GM21515 (cell line): ENCODE results near the gene ZMYM5.
"Not testable (repeated sequence)": the region's sequence is repeated elsewhere in the genome, so short reads cannot be mapped to it uniquely, and the experiment has no call there.

Source experiments
- ATAC-seq: cut with Tn5 transposase; IDR thresholded peaks from one replicate; pipeline ENCODE4 v1.9.1; 2021; ENCODE audit not compliant: unreplicated experiment

ZMYM5 gene

DNA sequence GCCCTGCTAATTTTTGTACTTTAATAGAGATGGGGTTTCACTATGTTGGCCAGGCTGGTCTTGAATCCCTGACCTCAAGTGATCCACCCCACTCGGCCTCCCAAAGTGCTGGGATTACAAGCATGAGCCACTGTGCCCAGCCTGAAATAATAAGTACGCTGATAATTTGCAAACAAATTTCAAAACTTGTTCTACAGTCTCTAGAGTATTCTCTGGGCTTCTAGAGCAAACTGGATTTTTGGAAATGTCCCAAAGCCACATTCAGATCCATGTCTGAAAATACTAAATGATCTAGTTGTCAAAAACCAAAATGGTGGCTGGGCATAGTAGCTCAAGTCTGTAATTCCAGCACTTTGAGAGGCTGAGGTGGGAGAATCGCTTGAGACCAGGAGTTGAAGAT is 40.8 kb downstream of the ZMYM5 start:
- ATAC-seq = no peak

DNA sequence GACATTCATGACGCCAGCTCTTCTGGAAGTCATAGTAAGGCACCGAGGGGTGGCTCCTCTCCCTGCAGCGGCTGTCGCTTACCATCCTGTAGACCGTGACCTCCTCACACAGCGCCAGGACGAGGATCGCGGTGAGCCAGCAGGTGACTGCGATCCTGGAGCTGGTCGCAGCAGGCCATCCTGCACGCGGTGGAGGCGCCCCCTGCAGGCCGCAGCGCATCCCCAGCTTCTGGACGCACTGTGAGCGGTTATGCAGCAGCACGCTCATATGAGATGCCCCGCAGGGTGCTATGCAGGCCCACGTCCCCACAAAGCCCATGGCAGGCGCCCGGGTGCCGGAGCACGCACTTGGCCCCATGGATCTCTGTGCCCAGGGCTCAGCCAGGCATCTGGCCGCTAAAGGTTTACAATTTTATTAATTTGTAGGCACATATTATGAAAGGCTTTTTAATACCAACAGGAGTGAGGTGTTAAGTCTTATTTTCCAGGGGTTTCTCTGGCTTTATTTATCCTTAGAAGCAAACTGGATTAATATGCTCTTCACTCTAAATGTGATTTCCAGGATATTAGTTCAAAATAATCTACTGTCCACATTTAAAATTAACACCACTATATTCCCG is 45.1 kb downstream of the ZMYM5 start:
- no peak for ATAC-seq

- ATAC-seq = no peak
These were observed 45.8 kb downstream of the ZMYM5 start for GRCh38 chr13:19817510-19818158.

- ATAC-seq = no peak
These were observed 46.3 kb downstream of the ZMYM5 start for GRCh38 chr13:19817106-19817505.

GRCh38 chr13:19815842-19816241 is 47.6 kb downstream of the ZMYM5 start:
- ATAC-seq = not testable (repeated sequence)

- ATAC-seq = no peak
These were observed 52.2 kb downstream of the ZMYM5 start for GRCh38 chr13:19810996-19811881.

GRCh38 chr13:19810151-19810550 is 53.3 kb downstream of the ZMYM5 start:
- ATAC-seq = no peak

DNA sequence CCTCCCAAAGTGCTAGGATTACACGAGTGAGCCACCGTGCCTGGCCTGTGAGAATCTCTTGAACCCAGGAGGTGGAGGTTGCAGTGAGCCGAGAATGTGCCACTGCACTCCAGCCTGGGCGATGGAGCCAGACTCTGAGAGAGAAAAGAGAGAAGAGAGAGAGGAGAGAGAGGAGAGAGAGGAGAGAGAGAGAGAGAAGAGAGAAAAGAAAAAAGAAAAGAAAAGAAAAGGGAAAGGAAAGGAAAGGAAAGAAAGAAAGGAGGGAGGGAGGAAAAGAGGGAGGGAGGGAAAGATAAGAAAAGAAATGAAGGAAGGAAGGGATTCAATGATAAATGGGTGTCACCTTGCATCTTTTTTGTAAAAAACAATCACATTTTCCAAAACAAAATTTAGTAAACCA is 57.7 kb downstream of the ZMYM5 start:
- ATAC-seq = no peak

DNA sequence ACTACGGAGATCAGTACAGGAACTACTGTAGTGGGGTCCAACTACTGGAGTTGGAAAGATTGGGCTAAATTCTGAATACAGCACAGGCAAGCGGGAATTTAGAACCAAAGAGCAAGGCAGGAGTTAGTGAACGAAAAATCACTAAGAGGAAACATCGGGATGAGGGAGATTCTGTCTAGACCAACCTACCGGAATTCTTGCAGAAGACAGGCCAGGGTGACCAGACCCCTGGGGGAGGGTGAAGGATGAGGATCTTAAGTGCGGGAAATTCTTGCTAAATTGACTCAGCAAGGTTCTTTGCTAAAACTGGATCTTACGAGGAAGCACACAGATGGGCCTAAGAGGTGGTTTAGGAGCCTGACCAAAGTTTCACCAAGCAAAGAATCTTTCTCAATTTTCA is 67.5 kb downstream of the ZMYM5 start:
- no peak for ATAC-seq

DNA sequence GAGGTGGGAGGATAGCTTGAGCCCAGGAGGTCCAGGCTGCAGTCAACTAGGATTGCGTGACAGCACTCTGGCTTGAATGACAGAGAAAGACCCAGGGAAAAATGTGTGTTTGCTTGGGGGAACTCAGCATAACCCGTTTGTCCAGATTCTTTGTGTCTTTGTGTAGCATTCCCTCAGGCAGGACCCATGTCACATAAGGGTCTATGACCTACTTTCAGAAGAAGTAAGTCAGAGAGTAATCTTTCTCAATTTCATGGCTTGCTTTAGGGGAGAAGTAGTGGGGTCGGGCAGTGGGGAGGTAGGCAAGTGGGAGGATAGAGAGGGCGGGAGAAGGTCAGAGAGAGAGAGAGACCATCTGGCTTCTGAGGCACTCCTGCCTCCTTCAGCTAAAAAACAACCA is 68.8 kb downstream of the ZMYM5 start:
- no peak for ATAC-seq

- ATAC-seq = no peak
These were observed 71.4 kb downstream of the ZMYM5 start for GRCh38 chr13:19791953-19792537.

DNA sequence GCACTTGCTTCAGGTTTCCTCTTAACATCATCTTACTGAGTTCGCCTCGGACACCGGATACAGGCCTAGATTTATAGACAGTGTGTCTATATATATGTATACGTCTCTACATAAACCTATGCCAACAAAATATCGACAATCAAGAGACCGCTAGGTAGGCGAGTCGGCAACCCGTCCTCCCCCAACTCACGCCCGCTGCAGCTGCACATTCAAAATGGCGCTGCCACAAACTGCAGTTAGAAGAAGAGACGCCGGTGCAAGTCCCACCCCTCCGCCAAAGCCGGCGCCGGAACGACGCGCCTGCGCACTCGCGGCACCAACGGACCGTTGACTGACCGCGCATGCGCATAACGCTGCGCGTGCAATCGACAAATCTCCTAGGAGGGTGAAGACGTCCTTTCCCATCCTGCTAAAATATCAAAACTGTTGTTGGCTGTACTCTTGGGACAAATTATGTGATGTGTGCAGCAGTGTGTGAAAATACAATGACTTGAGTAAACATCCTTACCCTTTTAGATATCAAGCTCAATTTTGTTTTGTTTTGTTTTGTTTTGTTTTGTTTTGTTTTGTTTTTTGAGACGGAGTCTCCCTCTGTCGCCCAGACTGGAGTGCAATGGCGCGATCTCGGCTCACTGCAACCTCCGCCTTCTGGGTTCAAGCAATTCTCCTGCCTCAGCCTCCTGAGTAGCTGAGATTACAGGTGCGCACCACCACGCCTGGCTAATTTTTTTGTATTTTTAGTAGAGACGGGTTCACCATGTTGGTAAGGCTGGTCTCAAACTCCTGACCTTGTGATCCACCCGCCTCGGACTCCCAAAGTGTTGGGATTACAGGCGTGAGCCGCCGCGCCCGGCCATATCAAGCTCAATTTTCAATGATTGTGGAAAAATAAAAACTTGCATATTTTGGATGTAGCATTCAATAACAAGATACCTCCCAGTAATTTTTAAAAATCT is 80.4 kb downstream of the ZMYM5 start, which contains the start of gene PSPC1:
PSPC1 (minus strand) TSS at position 219 of the 956 bp plus-strand sequence; CDS start at position 31, 188 bp downstream.
- peak; percentile 80 for ATAC-seq

DNA sequence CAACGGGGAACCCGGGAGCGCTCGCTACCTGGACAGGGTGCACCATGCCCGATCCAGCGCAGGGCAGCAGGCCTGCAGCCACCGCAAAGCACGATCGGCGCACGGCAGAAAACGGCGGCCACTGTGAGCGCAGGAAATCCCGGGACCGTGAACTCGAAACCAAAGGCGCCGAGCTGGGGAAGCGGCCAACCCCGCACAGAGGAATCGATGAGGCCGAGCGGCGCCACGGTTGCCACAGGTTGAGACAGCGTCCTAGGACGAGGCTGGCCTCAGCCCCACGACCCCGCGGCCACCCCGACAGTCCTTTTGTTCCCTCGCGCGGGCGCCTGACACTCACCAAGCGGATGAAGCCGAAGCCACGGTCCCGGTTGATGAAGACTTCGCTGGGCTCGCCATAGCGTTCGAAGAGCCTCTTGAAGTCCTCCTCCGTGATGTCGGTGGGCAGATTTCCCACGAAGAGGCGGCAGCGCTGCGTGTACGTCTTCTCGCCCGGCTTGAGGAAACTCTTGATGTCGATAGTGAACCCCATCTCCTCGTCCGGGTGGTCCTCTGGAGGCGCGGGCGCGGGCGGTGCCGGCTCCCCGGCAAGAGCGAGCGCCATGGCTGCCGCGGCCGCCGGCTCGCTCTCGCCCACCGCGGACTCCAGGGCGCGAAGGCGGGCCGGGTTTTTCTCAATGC is 81.3 kb downstream of the ZMYM5 start:
- ATAC-seq = peak; percentile 44

DNA sequence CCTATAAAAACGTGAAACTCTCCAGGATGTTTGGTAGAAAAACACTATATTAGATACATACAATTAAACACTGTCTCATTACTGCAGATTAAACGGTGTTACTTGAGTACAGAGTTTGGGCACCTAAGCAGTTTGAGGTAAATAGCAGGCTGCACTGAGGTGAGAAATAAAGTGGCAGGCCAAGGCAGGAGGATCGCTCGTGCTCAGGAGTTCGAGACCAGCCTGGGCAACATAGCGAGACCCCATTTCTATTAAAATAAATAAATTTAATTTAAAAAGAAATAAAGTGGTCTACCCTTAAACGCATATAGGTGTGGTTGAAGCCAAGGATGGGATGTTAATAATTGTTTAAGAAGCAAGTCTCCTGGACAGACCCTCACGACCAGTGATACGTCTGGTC is 81.9 kb downstream of the ZMYM5 start:
- ATAC-seq = no peak

- not testable (repeated sequence) for ATAC-seq
These were observed 82.6 kb downstream of the ZMYM5 start for GRCh38 chr13:19780753-19781418.
